ENCODE data around the gene PYM1. TPM values are rescaled to one million over a fixed set of nuclear protein-coding genes. Genes with fewer than 3 reads are reported as not detected.
"Not testable (repeated sequence)": the region's sequence is repeated elsewhere in the genome, so short reads cannot be mapped to it uniquely, and the experiment has no call there.

PYM1 gene
- total and polyA plus RNA-seq, 10 donors = 26.7 to 54.0 (median 37.8) TPM

DNA sequence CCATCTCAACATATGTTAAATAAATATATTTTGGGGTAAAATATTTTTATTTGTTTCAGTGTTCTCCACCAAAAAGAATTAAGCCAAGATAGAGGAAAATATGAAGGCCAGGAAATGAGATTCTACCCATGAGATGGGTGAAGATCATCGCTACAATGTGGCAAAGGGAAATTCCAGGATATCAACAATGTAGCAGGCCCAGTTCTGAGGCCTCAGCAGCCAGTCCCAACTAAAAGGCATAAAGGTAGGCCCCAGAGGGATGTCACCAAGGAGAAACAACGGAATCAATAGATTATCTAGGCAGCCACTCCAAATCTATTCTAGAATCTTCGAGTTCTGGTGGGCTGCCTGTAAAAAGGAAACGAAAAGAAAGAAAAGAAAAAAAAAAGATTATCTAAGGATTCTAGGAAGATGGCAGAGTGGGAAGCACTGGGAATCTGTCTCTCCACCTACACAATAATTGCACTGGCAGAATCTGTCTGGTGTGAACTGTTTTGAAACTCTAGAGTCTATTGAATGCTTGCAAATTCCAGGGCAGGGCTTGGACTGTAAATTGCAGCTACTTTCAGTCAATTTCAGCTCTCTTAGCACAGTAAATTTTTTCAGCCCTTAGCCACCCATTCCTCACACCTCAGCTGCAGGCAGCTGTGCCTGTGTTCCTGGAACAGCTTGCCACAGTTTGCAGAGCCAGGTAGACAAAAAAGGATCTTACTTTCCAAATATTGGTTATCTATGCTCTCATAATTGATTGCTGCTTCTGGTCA lies 51.8 kb downstream of the PYM1 start:
- H3K36me3 ChIP-seq = no peaks in the 10 kb centered on the region
- WGBS, 5 donors = 82 to 91% (median 87%) methylated on average over 4 of the region's 4 CpGs
- H3K4me1 ChIP-seq = no peaks in the 10 kb centered on the region
- intact Hi-C loops (cut with DNase I; ENCODE audit: low total_unique reads) = no loop called here
- no peak overlapping the region for H3K27ac ChIP-seq
- TF ChIP-seq POLR2AphosphoS5 (IDR thresholded peaks at IDR 0.05) (no peak), POLR2A (IDR thresholded peaks at IDR 0.05) (no peak)
- TF ChIP-seq, protein P1, sequence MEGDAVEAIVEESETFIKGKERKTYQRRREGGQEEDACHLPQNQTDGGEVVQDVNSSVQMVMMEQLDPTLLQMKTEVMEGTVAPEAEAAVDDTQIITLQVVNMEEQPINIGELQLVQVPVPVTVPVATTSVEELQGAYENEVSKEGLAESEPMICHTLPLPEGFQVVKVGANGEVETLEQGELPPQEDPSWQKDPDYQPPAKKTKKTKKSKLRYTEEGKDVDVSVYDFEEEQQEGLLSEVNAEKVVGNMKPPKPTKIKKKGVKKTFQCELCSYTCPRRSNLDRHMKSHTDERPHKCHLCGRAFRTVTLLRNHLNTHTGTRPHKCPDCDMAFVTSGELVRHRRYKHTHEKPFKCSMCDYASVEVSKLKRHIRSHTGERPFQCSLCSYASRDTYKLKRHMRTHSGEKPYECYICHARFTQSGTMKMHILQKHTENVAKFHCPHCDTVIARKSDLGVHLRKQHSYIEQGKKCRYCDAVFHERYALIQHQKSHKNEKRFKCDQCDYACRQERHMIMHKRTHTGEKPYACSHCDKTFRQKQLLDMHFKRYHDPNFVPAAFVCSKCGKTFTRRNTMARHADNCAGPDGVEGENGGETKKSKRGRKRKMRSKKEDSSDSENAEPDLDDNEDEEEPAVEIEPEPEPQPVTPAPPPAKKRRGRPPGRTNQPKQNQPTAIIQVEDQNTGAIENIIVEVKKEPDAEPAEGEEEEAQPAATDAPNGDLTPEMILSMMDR (IDR thresholded peaks at IDR 0.05 in 8 of 11, conservative IDR thresholded peaks at IDR 0.05 in 3 of 11) = no peak
- H3K4me3 ChIP-seq = no peak overlapping the region
- DNase-seq = no peak
- H3K27me3 ChIP-seq (replicated peaks in 1 of 7) = no peaks in the 10 kb centered on the region
- peaks cover 0 to 18% (median 15%) of the 10 kb centered on the region in 8 donors for H3K9me3 ChIP-seq

DNA sequence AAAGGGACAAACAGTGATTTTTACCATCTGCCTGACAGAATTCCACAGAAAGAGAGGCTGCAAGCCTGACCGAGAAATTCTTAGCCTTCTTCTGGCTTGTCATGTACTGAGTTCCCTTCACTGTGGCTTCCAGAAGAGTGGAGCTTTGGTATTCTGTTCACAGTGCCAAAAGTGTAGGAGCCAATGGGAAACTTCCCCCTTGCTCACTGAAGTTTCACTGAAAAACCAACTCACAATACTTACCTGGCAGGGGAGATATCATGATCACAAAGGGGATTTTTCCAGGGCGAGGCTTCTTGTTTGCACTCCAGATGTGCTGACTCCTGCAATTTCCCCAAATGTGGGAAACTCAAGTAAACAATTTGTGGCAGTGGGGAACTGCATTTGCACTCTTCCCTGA lies 53.3 kb downstream of the PYM1 start:
- 57 to 79% (median 74%) methylated on average over 2 of the region's 2 CpGs for WGBS, 5 donors
- no peaks in the 10 kb centered on the region for H3K4me1 ChIP-seq
- DNase-seq = no peak

GRCh38 chr12:55866454-55867004 lies 61.2 kb downstream of the PYM1 start:
- H3K9me3 ChIP-seq = peaks cover 4 to 24% (median 19%) of the 10 kb centered on the region in 8 donors
- intact Hi-C loops (cut with DNase I; ENCODE audit: low total_unique reads); H3K4me3 ChIP-seq; H3K27ac ChIP-seq; H3K27me3 ChIP-seq (replicated peaks in 1 of 7); H3K4me1 ChIP-seq; H3K36me3 ChIP-seq; DNase-seq: not testable (repeated sequence)
- 83 to 98% (median 98%) methylated on average over 3 of the region's 3 CpGs for WGBS, 5 donors

More for the DNA sequence above, 53.3 kb downstream of the PYM1 start:
- TF ChIP-seq POLR2AphosphoS5 (IDR thresholded peaks at IDR 0.05) = no peak
- TF ChIP-seq POLR2A (IDR thresholded peaks at IDR 0.05) = no peak
- TF ChIP-seq, protein P1 (IDR thresholded peaks at IDR 0.05 in 8 of 11, conservative IDR thresholded peaks at IDR 0.05 in 3 of 11) = no peak
- H3K27ac ChIP-seq = peak overlapping the region in 1 of 8 donors; percentile 26
- H3K36me3 ChIP-seq = no peaks in the 10 kb centered on the region
- no peak overlapping the region for H3K4me3 ChIP-seq
- no peaks in the 10 kb centered on the region for H3K27me3 ChIP-seq (replicated peaks in 1 of 7)
- intact Hi-C loops (cut with DNase I; ENCODE audit: low total_unique reads) = no loop called here
- peaks cover 0 to 18% (median 15%) of the 10 kb centered on the region in 8 donors for H3K9me3 ChIP-seq

DNA sequence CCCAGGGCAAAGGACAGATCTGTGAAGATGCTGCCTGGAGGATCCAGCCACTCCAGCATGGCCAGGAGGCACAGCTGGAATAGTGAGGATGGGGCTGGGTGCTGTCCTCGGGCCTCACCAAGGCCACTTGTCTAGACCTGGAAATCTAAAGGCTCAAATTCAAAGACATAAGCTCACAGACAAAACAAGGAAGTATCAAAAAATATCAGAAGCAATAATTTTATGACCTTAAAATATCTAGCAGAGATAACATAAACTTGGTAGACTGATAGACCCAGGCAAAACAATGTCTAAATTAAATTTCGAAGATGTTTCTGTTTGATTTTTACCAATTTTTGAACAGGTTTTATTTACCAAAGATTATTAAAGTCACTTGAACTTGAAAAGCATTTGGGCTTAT lies 62.4 kb downstream of the PYM1 start:
- Histone ChIP-seq H3K27me3 (replicated peaks in 1 of 7) (no peaks in the 10 kb centered on the region), H3K9me3 (peaks cover 4 to 24% (median 19%) of the 10 kb centered on the region in 8 donors), H3K4me1 (no peaks in the 10 kb centered on the region), H3K27ac (no peak overlapping the region), H3K36me3 (no peaks in the 10 kb centered on the region), H3K4me3 (no peak overlapping the region)
- TF ChIP-seq, protein P1 (IDR thresholded peaks at IDR 0.05 in 8 of 11, conservative IDR thresholded peaks at IDR 0.05 in 3 of 11) = no peak
- TF ChIP-seq POLR2A (IDR thresholded peaks at IDR 0.05) = no peak
- TF ChIP-seq POLR2AphosphoS5 (IDR thresholded peaks at IDR 0.05) = no peak
- 88 to 94% (median 92%) methylated on average over 2 of the region's 2 CpGs for WGBS, 5 donors
- intact Hi-C loops (cut with DNase I; ENCODE audit: low total_unique reads) = no loop called here
- no peak for DNase-seq

- H3K4me3 ChIP-seq; H3K36me3 ChIP-seq; H3K27me3 ChIP-seq (replicated peaks in 1 of 7); intact Hi-C loops (cut with DNase I; ENCODE audit: low total_unique reads); H3K27ac ChIP-seq; H3K4me1 ChIP-seq; DNase-seq: not testable (repeated sequence)
- WGBS, 5 donors = 89 to 98% (median 96%) methylated on average over 13 of the region's 13 CpGs
- H3K9me3 ChIP-seq = peaks cover 4 to 24% (median 19%) of the 10 kb centered on the region in 8 donors
Observed at GRCh38 chr12:55862931-55863330, 64.8 kb downstream of the PYM1 start.
